Erythroblast (primary cell): Measurements from ENCODE around the gene CCIN.
"Not testable (repeated sequence)": the region's sequence is repeated elsewhere in the genome, so short reads cannot be mapped to it uniquely, and the experiment has no call there.

Source experiments
- DNase-seq, 2 experiments: peaks; one replicate each; lab custom pipeline; 2025; lab: John Stamatoyannopoulos, UW
- GATA1 ChIP-seq: IDR thresholded peaks from 2 replicates; pipeline ENCODE4 v1.6.1; 2011; ENCODE audit warnings: low read depth, mild to moderate bottlenecking, control low read depth, low read length, moderate library complexity
- POLR2A ChIP-seq: IDR thresholded peaks from 2 replicates; pipeline ENCODE4 v1.6.1; 2011; ENCODE audit warnings: mild to moderate bottlenecking, low read length

The CCIN gene

DNA sequence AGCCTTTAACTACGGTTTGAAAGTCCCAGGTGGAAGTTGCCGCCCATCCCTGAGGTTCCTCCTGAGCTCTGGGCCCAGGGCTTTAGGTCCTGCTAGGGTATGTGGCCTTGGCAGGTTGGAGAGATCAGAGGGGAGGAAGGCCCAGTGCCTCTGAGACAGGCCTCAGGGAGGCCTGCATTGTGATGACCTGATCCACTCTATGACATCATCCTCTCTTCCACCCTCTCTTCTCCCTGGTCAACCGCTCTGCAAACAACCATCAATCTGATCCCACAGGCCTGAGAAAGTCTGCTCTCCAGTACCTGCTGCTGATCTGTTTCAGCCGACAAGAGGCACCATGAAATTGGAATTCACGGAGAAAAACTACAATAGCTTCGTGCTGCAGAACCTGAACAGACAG, at the start of gene CCIN:
Gene CCIN, plus strand, starts transcription at position 223 of the 400 bp plus-strand sequence. Its CDS starts 115 bp downstream, at position 338.
- DNase-seq: no peak

DNA sequence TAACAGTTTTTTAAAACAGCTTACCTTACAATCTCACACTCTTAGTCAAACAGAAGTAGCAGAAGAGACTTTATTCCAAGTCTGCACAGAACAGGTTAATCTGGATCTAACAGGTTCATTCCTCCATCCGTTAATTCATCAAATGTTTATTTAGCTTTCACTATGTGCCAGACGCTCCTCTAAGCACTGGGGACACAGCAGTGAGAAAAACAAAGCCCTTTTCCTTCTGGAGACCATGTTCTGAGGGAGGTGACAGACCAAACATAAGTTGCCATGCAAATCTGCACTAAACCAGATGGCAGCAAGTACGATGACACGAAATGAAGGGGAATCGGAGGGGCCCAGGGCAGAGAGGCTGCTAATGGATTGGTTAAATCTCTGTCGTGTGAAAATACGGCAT, 49.7 kb upstream of the CCIN start:
- DNase-seq: no peak
- no peak for TF ChIP-seq POLR2A
- no peak for TF ChIP-seq GATA1

More for the DNA sequence above, at the start of gene CCIN:
- TF ChIP-seq POLR2A: no peak
- no peak for TF ChIP-seq GATA1

- peak; percentile 43 to 77 for DNase-seq
- TF ChIP-seq POLR2A (no peak), GATA1 (no peak)
Observed at GRCh38 chr9:36120705-36121104, 48.5 kb upstream of the CCIN start.

DNA sequence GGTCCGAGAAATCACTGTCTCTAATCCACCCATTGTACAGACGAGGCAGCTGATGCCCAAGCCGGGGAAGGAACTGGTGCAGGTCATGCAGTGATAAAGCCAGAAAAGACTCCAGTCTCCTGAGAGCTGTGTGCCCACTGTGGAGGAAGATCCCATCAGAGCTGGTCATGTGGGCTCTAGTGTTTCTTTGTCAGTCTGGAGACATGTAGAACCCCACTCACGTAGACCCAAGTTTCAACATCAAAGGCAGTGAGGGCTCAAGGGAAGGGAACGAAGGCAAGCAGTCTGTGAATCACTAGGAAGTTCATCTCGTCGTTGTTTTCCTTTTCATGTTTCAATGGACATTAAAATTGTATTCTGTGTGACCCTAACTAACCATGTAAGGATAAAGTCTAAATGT, 47.2 kb upstream of the CCIN start:
- no peak for TF ChIP-seq GATA1
- TF ChIP-seq POLR2A: no peak
- DNase-seq: no peak

GRCh38 chr9:36123515-36123914, 45.7 kb upstream of the CCIN start:
- no peak for TF ChIP-seq POLR2A
- no peak for TF ChIP-seq GATA1

GRCh38 chr9:36125062-36125855, 43.9 kb upstream of the CCIN start:
- DNase-seq: no peak
- TF ChIP-seq GATA1: no peak
- no peak for TF ChIP-seq POLR2A

More at GRCh38 chr9:36123515-36123914, 45.7 kb upstream of the CCIN start:
- DNase-seq: no peak

- no peak for DNase-seq
- TF ChIP-seq POLR2A (no peak), GATA1 (no peak)
Observed at GRCh38 chr9:36126016-36126730, 43.0 kb upstream of the CCIN start.

DNA sequence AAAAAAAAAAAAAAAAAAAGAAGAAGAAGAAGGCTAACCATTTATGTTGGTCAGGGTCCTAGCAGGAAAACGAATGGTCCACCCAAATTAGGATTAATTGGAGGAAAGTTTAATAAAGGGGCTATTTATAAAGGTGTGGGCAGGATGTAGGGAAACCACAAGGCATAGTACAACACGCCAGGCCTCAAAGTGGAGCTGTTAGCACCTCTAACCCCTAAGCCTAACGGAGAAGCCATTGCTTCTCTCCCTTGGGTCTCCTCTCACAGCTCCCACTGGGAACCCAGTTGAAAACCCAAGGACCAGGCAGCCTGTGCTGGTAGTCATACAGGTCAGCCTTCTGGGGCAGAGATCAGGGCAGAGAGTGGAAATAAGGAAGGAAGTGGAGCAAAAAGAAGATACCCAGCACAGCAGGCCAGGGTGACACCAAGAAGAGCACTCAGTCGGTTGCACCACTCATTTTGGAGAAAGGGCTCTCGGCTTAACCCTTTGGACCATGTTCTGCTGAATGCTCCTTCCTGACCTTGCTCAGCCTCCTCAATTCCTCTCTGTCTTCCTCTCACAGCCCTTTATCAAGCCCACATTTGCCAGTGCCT, 41.4 kb upstream of the CCIN start:
- no peak for DNase-seq
- no peak for TF ChIP-seq GATA1
- no peak for TF ChIP-seq POLR2A

GRCh38 chr9:36128349-36128748, 40.8 kb upstream of the CCIN start:
- DNase-seq: no peak
- no peak for TF ChIP-seq POLR2A
- no peak for TF ChIP-seq GATA1

DNA sequence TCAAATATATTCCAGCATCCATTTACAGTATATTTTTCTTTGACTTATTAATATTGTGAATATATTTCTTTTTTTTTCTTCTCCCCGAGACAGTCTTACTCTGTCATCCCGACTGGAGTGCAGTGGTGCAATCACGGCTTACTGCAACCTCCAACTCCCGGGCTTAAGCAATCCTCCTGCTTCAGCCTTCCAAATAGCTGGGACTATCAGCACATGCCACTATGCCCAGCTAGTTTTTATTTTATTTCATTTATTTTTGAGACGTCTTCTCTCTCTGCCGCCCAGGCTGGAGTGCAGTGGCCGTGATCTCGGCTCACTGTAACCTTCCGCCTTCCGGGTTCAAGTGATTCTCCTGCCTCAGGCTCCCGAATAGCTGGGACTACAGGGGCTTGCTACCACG, 40.0 kb upstream of the CCIN start:
- no peak for DNase-seq
- TF ChIP-seq GATA1: no peak
- TF ChIP-seq POLR2A: no peak

GRCh38 chr9:36131666-36132065, 37.5 kb upstream of the CCIN start:
- not testable (repeated sequence) for DNase-seq

DNA sequence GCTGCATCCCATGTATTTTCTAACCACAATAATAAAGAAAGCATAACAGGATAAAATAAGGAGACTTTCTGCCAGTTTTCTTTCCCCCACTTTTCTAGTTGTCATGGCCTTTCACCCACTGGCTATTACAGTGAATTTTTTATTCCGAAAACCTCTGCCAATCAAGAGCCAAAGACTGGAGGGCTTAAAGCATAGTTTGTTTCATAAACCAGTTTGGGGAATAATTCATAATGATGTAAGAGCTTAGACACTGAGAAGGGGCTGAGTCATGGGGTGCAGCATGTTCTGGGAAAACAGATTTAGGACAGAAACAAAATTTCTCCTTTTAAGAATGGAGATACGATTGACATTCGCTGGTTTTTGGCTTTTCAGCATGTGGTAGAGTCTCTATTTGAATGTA, 37.1 kb upstream of the CCIN start:
- TF ChIP-seq GATA1 (no peak), POLR2A (no peak)
- DNase-seq: no peak

DNA sequence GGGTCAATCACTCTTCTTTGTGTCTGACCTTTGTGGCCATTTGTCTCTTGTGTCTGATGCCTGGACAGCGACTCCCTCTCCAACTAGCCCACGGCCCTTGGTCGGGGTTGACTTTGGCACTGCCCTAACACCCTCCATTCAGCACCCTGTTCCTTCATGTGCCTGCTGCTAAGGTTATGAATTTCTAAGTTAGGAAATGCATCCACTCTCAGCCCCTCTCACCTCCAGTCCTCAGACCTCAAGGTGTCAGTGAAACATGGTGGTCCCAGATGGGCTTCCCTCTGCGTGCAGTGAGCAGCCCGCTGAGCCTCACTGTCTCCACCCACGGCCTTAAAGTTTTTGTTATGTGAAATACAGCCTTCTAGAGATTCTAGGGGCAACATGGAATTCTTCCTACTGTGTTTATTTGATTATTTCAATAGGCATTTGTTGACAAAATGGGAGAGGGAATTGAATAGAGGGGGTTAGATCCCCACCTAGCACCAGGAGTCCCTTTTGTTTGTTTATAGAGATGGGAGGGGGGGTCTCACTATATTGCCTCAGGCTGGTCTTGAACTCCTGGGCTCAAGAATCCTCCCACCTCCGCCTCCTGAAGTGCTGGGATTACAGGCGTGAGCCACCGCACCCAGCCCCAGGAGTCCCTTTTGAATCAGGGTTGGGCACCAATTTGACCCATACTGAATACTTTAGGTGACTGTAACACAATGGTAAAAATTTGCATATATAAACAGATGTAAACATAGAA, 34.3 kb upstream of the CCIN start:
- no peak for TF ChIP-seq GATA1
- TF ChIP-seq POLR2A: no peak

DNA sequence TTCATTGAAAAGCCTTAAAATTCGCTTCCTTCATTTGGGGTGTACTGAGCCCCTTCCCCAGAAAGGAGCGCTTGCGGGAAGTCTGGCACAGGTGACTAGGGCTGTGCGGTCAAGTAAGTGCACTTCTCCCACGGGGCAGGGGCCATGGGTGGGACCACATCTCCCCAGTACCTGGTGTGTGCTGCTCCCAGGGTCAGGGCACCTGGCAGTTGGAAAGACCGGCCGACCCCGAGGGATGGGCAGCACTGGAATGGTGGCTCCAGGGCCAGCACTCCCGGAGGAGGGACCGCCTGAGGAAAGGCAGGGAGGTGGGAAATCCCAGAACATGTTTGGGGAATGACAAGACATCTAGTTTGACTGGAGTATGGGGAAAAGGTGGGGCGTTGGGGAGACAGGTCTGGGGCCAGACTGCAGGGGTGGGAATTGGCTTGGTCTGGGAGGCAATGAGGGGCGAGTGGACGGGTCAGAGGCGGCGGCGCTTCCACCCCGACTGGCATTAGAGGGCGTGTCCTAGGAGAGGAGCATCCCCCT, 33.4 kb upstream of the CCIN start:
- DNase-seq: no peak
- TF ChIP-seq POLR2A (no peak), GATA1 (no peak)

More for the DNA sequence above, 34.3 kb upstream of the CCIN start:
- DNase-seq: no peak
